DMS153 treated with DMSO at 0.1 percent for 48 hours (cell line): ENCODE measurements around the gene NDUFS6.

Source experiments
- DNase-seq: peaks from one replicate; lab custom pipeline; 2025; ENCODE audit not compliant: unreplicated experiment; lab: John Stamatoyannopoulos, UW

NDUFS6 gene

DNA sequence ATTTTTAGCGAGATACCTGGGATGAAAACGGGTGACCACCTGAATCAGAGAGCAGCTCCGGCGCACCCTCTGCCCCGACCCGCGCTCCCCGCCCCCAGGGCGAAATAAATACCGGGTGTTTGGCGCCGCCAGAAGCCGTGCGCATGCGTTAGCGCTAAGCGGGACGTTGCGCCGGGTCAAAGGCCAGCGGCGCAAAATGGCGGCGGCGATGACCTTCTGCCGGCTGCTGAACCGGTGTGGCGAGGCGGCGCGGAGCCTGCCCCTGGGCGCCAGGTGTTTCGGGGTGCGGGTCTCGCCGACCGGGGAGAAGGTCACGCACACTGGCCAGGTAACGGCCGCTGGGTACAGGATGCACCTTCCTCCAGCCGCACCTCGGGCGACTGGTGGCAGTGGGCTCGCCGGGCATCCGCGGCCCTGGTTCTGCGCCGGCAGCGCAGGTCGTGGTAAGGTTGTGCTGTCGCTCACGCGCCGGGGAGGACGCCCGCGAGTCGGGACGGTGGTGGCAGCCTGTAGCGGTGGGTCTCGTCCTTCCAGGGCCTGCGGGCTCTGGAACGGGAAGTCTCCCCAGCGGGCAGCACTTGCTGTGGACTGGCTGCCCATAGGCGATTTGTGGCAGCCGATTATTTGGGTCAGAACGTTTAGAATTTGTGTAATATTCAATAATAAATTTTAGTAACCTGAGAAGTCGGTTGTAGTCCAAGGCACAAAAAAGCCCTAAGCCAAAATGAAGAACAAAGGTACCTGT lies at the start of gene NDUFS6:
TSS of gene NDUFS6 (plus strand) at position 186 of the 745 bp plus-strand sequence. CDS start at position 197, 11 bp downstream.
- DNase-seq, result peak; percentile 69

DNA sequence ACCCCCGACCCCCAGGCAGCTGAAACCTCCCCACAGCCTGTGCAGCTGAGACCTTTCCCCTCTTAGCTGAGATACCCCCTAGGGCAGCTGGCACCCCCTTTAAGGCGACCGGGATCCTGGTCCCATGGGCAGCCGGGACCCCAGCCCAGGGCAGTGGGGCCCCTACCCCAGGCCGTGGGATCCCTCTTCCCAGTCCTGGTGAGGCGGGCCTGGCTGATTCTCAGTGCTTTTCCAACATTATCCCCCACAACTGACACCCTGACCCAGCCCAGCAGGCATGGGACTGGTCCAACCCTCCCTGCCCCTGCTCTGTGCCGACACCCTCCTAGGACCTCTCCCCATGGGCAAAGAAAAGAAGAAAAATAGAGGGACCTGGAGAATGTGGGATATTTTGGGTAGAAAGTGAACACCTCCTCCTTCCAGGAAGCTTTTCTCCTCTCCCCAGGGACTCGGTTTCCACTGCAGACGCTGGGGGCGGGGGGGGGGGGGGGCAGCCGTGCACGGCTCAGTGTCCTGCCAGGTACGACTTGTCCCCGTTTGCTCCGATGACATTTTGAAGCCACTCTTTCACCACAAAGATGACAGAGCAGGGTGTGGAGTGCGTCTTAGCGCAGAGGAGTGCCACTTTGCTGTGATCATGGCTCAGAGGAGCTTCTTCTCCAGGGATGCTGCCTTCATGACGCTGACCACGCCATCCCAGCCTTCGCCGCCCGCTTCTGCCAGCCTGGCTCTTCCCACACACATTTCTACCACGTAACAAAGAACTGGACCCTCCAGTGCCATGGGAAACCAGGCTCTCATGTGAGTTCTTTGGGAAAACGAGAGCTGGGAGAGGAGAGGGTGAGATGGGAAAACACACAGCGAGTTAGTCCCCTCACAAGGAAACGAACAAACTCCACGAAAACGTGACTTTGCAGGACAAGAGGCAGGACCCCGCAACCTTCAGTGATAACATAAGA lies 49.1 kb upstream of the NDUFS6 start:
- DNase-seq, result no peak

DNA sequence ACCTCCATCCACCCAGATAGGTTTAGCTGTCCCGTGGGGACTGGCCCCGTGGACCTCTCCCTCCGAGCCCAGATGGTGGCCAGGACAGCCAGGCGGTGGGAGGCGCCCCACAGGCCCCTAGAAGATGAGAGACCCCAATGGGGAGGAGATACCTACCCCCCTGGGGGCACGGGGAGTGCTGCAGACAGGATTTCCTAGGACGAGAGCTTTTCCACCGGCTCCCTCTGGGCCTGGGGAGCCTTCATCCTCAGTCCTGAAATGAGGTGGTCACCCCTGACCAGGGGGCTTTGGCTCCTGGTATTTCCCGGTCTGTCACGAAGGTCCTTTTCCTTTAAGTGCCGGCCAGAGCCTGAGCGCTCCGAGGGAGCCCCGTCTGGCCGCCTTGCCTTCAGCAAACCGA lies 48.3 kb upstream of the NDUFS6 start:
- no peak for DNase-seq

DNA sequence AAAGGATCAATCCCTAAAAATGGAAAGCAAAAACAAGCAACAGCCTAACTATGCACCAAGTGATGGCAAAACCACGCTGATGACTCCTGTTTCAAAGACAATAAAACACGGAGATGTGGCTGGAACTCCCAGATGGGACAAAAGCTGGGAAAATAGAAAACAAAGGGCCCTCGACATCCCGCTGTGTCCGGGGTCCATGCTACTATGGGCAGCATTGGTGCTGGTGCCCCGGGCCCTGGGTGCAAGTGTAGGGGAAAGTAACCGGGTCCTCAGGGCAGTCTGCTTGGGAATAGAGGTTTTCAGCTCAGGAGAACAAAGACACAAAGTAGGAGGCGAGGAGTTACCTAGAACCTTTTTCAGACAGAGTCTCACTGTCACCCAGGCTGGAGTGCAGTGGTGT lies 47.7 kb upstream of the NDUFS6 start:
- DNase-seq, result no peak

DNA sequence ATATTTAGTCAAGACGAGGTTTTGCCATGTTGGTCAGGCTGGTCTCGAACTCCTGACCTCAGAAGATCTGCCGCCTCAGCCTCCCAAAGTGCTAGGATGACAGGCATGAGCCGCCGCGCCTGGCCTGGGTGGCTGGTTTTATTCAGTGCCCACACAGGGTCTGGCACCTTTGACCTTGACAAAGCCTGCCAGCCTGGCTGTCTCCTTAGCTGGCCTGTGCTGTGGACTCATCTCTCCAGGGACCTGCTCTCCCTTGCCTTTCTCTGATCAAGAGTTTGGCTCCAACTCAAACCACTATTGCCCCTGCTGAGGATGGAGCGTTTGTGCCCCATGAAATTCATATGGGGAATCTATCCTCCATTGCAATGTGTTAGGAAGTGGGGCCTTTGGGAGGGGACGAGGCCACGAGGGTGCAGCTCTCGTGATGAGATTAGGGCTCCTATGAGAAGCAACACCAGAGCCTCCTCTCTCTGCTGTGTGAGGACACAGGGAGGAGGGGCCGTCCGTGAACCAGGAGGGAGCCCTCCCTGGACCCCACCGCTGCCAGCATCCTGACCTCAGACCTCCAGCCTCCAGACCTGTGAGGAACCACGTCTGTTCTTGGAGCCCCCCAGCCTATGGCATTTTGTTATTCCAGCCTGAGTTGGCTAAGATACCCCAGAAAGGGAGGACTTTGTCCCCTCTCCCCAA lies 46.5 kb upstream of the NDUFS6 start:
- no peak for DNase-seq

DNA sequence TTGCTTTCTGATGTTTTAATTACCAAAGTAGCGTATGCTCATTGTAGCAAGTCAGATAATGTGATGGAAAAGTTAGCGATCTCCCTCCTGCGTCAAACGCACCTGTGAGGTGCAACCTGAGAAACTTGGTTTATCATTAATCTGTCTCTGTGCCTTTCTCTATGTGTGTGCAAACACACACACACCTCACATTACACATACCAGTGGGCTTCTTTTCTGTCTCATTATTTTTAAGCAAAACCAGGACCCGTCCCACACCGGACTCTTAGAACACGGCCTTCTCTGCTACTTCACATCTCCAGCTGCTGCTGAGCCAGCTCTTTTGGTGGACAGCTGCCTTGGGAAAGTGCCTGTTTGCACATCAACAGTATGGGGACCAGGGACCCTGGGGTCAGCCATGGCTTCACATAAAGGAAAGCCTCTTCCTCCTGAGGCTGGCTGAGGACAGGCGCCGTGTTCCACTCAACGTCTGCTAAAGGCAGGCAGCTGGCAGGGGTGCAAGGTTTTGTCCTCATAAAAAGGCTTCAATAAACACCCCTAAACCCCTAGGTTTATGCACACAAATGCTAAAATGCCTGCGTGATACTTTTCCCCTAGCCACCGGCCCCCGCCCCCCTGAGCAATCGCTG lies 45.8 kb upstream of the NDUFS6 start:
- DNase-seq, result no peak

DNA sequence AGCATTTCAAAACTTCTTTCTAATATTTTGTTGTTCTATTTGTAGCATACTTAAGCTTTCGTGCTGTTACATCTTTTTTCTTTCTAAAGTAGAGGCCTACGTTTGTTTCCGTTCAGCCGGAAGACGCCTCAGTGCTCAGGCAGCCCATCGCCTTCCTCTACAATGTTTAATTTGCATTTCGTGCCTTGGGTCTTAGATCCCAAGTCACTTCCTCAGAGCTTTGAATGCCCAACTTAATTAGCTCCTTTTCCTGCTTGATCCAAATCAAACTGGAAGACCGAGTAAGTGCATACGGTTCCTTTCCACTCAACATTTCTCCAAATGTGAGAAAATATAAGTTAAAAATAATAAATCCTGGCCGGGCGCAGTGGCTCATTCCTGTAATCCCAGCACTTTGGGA lies 44.7 kb upstream of the NDUFS6 start:
- no peak for DNase-seq

DNA sequence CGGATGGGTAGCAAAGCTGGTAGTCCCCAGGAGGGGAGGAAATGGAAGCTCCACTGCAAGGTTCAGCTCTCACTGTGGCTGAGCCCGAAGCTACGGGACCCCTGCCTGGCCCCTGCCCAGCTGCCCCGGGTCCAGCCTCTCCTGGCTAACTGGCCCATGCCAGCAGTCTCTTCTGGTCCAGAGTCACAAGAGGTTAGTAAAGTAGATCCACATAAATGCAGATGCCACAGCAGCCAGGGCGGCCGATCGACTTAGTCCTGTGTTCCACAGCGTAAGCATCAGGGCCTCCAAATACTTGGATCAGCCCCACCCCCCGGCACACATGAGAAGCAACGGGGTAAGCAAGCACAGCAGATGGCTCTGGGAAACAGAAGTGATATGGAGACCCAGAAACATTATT lies 43.7 kb upstream of the NDUFS6 start:
- DNase-seq, result no peak

DNA sequence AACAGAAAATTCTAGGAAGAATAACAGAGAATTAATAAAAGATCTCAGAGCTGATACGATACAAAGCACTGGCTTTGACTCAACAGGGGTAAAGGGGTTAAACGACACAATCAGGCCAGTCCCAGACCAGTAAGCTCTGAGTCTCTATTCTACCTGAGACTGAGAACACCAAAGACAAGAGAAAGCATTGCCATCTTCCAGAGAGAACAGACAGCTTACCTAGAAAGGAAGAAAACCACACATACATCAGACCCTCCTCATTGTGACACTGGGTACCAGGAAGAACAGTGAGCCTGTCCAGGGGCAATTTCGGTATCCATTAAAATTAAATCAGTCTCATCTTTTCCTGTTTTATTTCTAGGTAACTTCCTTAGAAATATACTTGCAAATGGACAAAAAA lies 42.6 kb upstream of the NDUFS6 start:
- no peak for DNase-seq

DNA sequence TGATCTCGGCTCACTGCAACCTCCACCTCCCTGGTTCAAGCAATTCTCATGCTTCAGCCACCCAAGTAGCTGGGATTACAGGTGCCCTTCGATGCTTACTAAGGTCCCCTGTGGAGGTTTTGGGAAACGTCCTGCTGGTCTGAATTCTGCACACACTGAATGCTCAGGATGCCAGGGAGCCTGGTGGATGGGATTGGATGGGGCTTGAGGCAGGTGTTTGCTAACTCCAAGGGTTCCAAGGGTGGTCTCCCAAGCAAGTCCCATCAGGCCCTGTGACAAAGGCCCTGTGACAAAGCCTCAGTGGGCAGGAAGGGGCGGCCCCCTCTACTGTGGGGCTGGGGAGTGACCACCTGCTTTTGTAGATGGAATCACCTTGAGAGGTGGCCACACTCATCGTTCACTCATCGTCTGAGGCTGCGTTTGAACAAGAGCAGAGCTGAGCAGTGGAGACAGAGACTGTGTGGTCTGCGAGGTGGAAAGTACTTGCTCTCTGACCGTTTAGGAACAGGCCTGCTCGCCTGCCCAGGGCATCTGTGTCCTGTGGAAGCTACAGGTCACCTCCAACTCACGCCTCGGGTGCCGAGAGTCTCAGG lies 41.7 kb upstream of the NDUFS6 start:
- DNase-seq, result no peak

DNA sequence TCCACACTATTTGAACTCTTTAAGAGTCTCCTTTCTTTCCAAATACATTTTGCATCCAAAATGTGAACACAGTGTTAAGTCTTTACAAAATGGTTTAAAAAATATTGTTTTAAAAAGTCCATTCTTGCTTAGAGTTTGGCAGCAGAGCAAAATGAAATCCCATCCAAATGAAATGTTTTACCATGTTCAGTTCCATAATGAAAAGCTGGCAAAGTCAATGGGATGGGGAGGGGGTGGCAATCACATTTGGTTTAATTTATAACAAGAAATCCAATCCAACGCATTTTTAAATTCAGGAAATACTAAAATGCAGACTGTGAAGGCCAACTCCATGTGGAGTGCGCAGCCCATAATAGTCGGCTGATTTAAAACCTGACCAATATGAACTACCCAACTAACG lies 41.0 kb upstream of the NDUFS6 start:
- DNase-seq, result no peak

DNA sequence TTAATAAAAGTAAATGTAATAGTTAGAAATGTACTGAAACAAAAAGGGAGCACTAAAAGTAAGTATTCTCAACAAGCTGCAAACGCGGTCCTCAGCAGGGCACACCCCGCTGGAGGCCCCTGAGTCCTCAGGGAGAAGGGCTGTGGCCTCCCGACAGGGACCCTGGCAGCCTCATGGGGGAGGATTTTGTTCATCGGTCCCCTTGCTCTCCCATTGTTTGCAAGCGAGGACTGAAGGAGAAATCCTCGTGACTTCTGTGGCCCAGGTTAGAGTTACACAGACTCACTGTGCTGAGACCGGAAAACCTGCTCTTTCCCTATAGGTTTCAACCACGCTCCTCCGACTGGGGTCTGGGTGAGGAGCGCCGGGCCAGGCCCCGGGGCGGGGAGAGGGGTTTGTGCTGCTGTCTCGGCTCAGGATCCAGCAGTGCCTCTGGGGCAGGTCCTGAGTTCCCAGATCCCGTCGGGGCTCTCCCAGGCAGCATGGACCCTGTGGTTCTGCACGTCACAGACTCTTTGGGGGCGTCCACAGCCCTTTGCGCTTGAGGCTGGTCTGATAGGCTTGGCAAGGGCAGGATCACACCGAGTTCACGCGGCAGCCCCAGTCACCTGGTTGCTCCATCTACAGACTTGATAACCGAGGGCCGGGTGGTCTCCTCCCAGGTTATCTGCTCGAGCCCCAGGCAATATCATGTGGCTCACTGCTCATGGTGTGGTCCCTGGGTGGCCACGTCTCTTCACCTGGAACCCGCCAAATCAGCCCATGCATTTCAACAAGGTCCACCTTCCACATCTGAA lies 40.4 kb upstream of the NDUFS6 start:
- DNase-seq, result no peak

DNA sequence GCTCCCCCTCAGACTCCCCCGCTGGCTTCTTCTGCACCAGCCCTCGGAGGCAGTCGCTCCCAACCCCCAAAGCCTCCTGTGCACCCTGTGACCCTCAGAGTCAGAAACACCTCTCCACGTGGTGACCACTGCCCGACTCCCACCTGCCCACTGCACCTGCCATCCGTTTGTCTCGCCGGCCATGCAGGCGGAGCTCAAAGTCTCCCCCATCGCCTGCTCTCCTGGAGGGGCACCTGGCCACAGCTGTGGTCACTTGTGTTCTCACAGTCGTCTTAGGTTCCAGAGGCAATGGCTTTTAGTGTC lies 39.8 kb upstream of the NDUFS6 start:
- no peak for DNase-seq

DNA sequence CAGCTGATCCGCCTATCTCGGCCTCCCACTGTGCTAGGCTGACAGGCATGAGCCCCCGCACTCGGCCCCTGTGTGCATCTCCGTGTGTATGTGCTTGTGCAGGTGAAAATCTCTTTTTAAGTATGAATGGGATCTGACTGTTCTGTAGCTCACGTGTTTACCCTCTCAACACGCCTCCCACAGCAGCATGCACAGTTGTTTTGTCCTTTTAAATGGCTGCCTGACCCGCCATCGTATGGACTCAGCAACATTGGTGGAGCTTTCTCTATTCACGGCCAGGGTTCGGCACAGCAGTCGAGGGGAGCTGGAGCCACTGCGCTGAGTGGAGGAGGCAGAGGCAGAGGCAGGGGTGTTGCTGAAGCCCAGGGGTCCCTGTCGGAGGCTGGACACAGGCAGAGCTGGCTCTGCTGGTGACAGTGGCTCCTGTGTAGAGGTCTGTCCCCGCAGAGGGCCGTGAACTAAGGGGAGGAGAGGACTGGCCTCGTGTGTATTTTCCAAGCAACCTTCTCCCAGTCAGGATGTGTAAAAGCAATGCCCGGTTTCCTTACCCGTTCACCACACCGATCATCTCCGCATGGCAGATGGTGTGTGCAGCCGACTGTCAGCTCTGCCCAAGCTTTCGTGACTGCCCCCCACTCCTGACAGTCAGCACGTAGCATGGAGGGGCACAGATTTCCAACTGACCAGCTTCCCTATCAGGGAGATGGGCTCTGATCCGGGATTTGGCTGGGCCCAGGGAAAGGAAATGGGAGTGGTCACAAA lies 38.9 kb upstream of the NDUFS6 start:
- no peak for DNase-seq

DNA sequence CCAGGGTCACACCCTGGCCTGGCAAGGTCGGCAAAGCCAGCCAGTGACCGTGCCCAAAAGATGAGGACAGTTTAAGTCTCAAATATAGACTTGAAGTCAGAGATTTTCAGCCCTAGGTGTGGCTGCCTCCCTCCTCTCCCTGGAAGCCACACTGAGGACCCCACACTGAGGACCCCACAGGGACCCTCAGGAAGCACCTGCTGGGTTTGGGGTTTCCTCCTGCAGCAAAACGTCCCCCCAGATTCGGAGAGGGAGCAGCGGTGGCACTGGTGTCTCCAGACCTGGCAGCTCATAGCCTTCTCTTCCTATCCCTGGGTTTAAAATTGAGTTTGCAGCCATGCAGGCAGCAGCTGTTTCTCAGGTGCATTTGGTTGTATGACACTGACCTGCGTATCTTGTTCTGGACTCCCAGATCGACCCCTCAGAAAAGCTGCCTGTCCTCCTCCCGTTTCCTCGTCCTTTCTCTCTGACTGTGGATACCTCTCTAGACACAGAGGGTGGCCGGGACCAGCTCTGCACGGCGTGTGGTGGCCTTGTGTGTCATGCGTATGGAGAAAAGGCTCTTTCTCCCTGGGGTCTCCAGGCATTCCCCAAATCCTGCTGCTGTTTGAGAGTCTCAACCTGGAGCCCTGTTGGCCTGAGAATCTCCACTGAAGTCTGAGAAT lies 38.2 kb upstream of the NDUFS6 start:
- no peak for DNase-seq

DNA sequence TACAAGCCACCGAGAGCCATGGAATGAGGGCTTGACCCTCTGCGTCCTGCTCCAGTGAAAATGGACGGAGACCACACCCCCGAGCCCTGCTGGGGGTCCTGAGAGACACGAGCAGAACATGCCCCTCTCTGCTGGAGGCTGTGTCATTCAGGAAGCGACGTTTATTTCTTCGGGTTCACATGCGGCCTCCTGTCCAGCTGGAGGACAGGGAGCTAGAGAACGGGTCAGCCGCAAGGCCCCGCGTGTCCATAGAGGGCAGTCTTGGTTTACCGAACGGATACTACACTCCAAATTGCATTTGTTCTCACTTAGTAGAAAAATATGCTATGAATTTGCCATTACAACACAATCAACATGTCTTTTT lies 37.7 kb upstream of the NDUFS6 start:
- DNase-seq, result no peak

DNA sequence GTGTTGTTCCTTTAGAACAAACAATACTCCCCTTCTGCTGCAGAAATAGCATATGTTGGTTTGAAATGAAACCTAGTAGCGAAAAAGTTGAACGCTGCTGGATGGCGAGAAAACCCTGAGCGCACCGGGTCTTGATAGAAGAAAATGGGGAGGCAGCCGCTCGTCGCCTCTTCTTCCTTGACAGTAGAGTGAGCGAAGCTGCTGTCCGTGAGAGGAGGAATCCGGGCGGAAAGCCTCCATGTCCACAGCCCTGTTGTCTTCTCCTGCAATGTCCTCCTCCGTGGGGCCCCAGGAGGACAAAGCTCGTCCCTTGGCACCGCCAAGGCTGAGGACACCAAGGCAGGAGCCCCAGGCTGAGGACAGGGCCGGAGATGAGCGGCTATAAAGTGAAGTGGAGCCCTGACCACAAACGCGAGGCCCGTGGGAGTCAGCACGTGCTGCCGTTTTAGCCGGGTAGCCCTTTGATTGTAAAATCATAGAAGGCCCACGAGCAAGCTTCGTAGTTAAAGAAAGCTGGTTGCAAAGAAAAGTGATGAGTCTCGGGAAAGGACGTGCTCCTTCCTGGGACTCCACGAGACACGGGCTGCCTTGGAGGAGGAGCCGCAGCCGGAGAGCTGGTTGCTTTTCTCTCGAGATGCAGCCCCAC lies 37.1 kb upstream of the NDUFS6 start:
- no peak for DNase-seq

DNA sequence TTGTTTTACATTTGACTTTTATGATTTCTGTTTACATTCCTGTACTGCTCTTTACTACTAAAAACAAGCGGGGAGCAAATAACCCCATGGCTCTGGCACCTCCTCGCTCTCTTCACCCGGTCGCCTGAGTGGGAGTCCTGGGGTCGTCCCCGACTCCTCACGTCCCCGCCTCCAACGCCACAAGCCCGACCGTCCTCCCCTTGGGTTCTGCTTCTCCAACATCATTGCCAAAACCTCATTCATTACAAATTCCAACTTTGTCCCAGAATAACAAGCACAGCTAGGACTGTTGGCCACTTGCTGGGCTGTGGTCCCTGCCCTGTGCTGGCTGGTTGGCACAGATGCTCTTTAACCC lies 36.6 kb upstream of the NDUFS6 start:
- DNase-seq, result no peak
